ENCODE measurements around the gene LSS. TPM values are rescaled to one million over a fixed set of nuclear protein-coding genes. Genes with fewer than 3 reads are reported as not detected.

LSS gene
- total and polyA plus RNA-seq, 8 donors: 15.3 to 246 (median 36.1) TPM

- H3K27ac ChIP-seq: no peak overlapping the region
- H3K27me3 ChIP-seq: no peaks in the 10 kb centered on the region
- no peaks in the 10 kb centered on the region for H3K9me3 ChIP-seq
- TF ChIP-seq POLR2A (IDR thresholded peaks at IDR 0.05) (no peak), POLR2AphosphoS5 (IDR thresholded peaks at IDR 0.05) (no peak), CTCF (IDR thresholded peaks at IDR 0.05) (no peak), EP300 (IDR thresholded peaks at IDR 0.05) (no peak)
- 90 to 96% (median 95%) methylated on average over 13 of the region's 13 CpGs for WGBS, 5 donors
- DNase-seq: no peak
- no peak overlapping the region for H3K4me3 ChIP-seq
- intact Hi-C loops (cut with DNase I; ENCODE audit: low total_unique reads): no loop called here
- peaks cover 86 to 100% (median 100%) of the 10 kb centered on the region in 4 donors for H3K36me3 ChIP-seq
- no peaks in the 10 kb centered on the region for H3K4me1 ChIP-seq
Measured at GRCh38 chr21:46268371-46268770, 39.8 kb upstream of the LSS start.

- Histone ChIP-seq H3K9me3 (no peaks in the 10 kb centered on the region), H3K27me3 (no peaks in the 10 kb centered on the region), H3K27ac (no peak overlapping the region), H3K4me1 (no peaks in the 10 kb centered on the region), H3K4me3 (no peak overlapping the region), H3K36me3 (peaks cover 72 to 100% (median 99%) of the 10 kb centered on the region in 4 donors)
- TF ChIP-seq EP300 (IDR thresholded peaks at IDR 0.05) (no peak), CTCF (IDR thresholded peaks at IDR 0.05) (no peak), POLR2AphosphoS5 (IDR thresholded peaks at IDR 0.05) (no peak), POLR2A (IDR thresholded peaks at IDR 0.05) (no peak)
- 91 to 96% (median 93%) methylated on average over 19 of the region's 19 CpGs for WGBS, 5 donors
- intact Hi-C loops (cut with DNase I; ENCODE audit: low total_unique reads): no loop called here
- DNase-seq: no peak
Measured at GRCh38 chr21:46266946-46267345, 38.4 kb upstream of the LSS start.

GRCh38 chr21:46265736-46266525 lies 37.4 kb upstream of the LSS start:
- intact Hi-C loops (cut with DNase I; ENCODE audit: low total_unique reads): no loop called here
- DNase-seq: no peak
- H3K4me3 ChIP-seq: no peak overlapping the region
- TF ChIP-seq EP300 (IDR thresholded peaks at IDR 0.05) (no peak), POLR2A (IDR thresholded peaks at IDR 0.05) (no peak)
- no peaks in the 10 kb centered on the region for H3K4me1 ChIP-seq
- 84 to 91% (median 87%) methylated on average over 26 of the region's 26 CpGs for WGBS, 5 donors
- H3K9me3 ChIP-seq: no peaks in the 10 kb centered on the region
- peaks cover 70 to 100% (median 99%) of the 10 kb centered on the region in 4 donors for H3K36me3 ChIP-seq
- no peaks in the 10 kb centered on the region for H3K27me3 ChIP-seq
- H3K27ac ChIP-seq: no peak overlapping the region

GRCh38 chr21:46264690-46265144 lies 36.1 kb upstream of the LSS start:
- whole genome bisulfite sequencing, 5 donors: 85 to 90% (median 85%) methylated on average over 9 to 13 of the region's 13 CpGs

More at GRCh38 chr21:46264690-46265144, 36.1 kb upstream of the LSS start:
- Histone ChIP-seq H3K36me3 (peaks cover 70 to 100% (median 99%) of the 10 kb centered on the region in 4 donors), H3K27ac (no peak overlapping the region), H3K9me3 (no peaks in the 10 kb centered on the region), H3K4me1 (no peaks in the 10 kb centered on the region), H3K27me3 (no peaks in the 10 kb centered on the region), H3K4me3 (no peak overlapping the region)
- TF ChIP-seq CTCF (IDR thresholded peaks at IDR 0.05) (no peak), POLR2AphosphoS5 (IDR thresholded peaks at IDR 0.05) (no peak), POLR2A (IDR thresholded peaks at IDR 0.05) (no peak), EP300 (IDR thresholded peaks at IDR 0.05) (no peak)
- DNase-seq: no peak
- intact Hi-C loops (cut with DNase I; ENCODE audit: low total_unique reads): no loop called here

All from stomach (tissue), 9 donors.